Endothelial cell of umbilical vein (primary cell): Measurements from ENCODE around the gene TTC39A. TPM values are rescaled to one million over a fixed set of nuclear protein-coding genes. Genes with fewer than 3 reads are reported as not detected.

ENCODE experiments used
- BruUV-seq: library from RNA; stranded (reverse); fragments of 400-500 nt; replicated peaks from 2 replicates; lab custom pipeline; 2021; lab: Mats Ljungman, UMichigan
- CTCF ChIA-PET: fragments of 300-600, 350-600 bp; sonication (Branson Sonifier 250); formaldehyde crosslinking; loops from one replicate; lab custom pipeline; 2021; ENCODE audit warnings: antibody characterized with exemption, inconsistent platforms; lab: Charles Lee
- POLR2A ChIA-PET: fragments of 300-600, 350-600 bp; sonication (Branson Sonifier 250); formaldehyde crosslinking; loops from one replicate; lab custom pipeline; 2021; ENCODE audit warnings: antibody characterized with exemption, inconsistent platforms; lab: Charles Lee
- DNase-seq: peaks from one replicate; pipeline ENCODE4 v3.0.0-alpha.2; 2011; ENCODE audit warnings: low read depth, low spot score
- FAIRE-seq: peaks from 2 replicates; lab custom pipeline; 2011; peaks lifted over from hg19 to GRCh38; lab: Jason Lieb, UNC
- H2AFZ ChIP-seq: 2 replicates; pipeline ENCODE4 v1.6.0; 2012; ENCODE audit warnings: low read depth, low read length, control low read depth, inconsistent platforms
- H3K27ac ChIP-seq: 2 replicates; pipeline ENCODE4 v1.5.1; 2011; ENCODE audit warnings: low read depth, mild to moderate bottlenecking, control low read depth, low read length, moderate library complexity; ENCODE audit not compliant: insufficient read depth
- H3K27me3 ChIP-seq, 2 experiments: 2 replicates each; pipeline versions ENCODE4 v1.6.0 to v1.6.1; 2011; ENCODE audit warnings: low read length in 2 of 2, mixed read lengths in 1 of 2; ENCODE audit not compliant: control insufficient read depth in 2 of 2, insufficient read depth in 2 of 2
- H3K36me3 ChIP-seq, 2 experiments: 2 replicates in 1 of 2; 3 replicates in 1 of 2; pipeline ENCODE4 v1.5.1; 2011; ENCODE audit warnings: low read length in 2 of 2, mild to moderate bottlenecking in 1 of 2, moderate library complexity in 1 of 2; ENCODE audit not compliant: control insufficient read depth in 2 of 2, insufficient read depth in 2 of 2; ENCODE audit errors: extremely low read depth in 1 of 2
- H3K4me1 ChIP-seq: 3 replicates; pipeline ENCODE4 v1.5.1; 2011; ENCODE audit warnings: mild to moderate bottlenecking, low read length; ENCODE audit not compliant: control insufficient read depth, insufficient read depth; ENCODE audit errors: extremely low read depth
- H3K4me2 ChIP-seq: 2 replicates; pipeline ENCODE4 v1.6.1; 2011; ENCODE audit warnings: low read length, control low read depth, mixed read lengths; ENCODE audit not compliant: insufficient read depth
- H3K4me3 ChIP-seq, 3 experiments: fragments of 200-600 bp in 1 of 3; sonication (generic), shearing (Covaris generic) in 1 of 3; replicated peaks in 1 of 3; 2 replicates each; pipeline ENCODE4 v1.5.1; 2011 to 2016; ENCODE audit warnings: control low read depth in 3 of 3, low read length in 3 of 3, mild to moderate bottlenecking in 2 of 3, inconsistent platforms in 1 of 3, low read depth in 1 of 3, moderate library complexity in 1 of 3; ENCODE audit not compliant: insufficient read depth in 1 of 3
- H3K79me2 ChIP-seq: 2 replicates; pipeline ENCODE4 v1.6.0; 2012; ENCODE audit warnings: low read length, inconsistent platforms; ENCODE audit not compliant: control insufficient read depth, insufficient read depth
- H3K9ac ChIP-seq: replicated peaks from 2 replicates; pipeline ENCODE3; 2011; ENCODE audit warnings: low read length, control low read depth; ENCODE audit not compliant: insufficient read depth; ENCODE audit errors: extremely low read depth
- H3K9me1 ChIP-seq: replicated peaks from 3 replicates; pipeline ENCODE4 v1.6.0; 2011; ENCODE audit warnings: mild to moderate bottlenecking, low read length; ENCODE audit not compliant: control insufficient read depth, insufficient read depth; ENCODE audit errors: extremely low read depth
- H3K9me3 ChIP-seq: replicated peaks from 2 replicates; pipeline ENCODE4 v1.5.1; 2012; ENCODE audit warnings: low read length, inconsistent platforms; ENCODE audit not compliant: control insufficient read depth, insufficient read depth
- H4K20me1 ChIP-seq: replicated peaks from 2 replicates; pipeline ENCODE3; 2011; ENCODE audit warnings: mild to moderate bottlenecking, low read length; ENCODE audit not compliant: control insufficient read depth, insufficient read depth; ENCODE audit errors: extremely low read depth
- CTCF ChIP-seq, 2 donors: IDR thresholded peaks; 1 replicate in 1 of 2; 2 replicates in 1 of 2; pipeline ENCODE4 v1.5.1; 2011; ENCODE audit warnings: low read length in 2 of 2, mild to moderate bottlenecking in 2 of 2, moderate library complexity in 2 of 2, control low read depth in 1 of 2, inconsistent platforms in 1 of 2, low read depth in 1 of 2; ENCODE audit not compliant: insufficient read depth in 1 of 2; ENCODE audit errors: extremely low read depth in 1 of 2
- EZH2 ChIP-seq: IDR thresholded peaks from 2 replicates; pipeline ENCODE4 v1.6.1; 2012; ENCODE audit warnings: borderline replicate concordance, low read depth, mild to moderate bottlenecking, moderate library complexity, low read length, inconsistent platforms; ENCODE audit not compliant: severe bottlenecking
- FOS ChIP-seq: IDR thresholded peaks from 2 replicates; pipeline ENCODE4 v1.6.1; 2011; ENCODE audit warnings: mild to moderate bottlenecking, low read length, moderate library complexity, borderline replicate concordance; ENCODE audit not compliant: insufficient read depth
- GATA2 ChIP-seq: IDR thresholded peaks from 2 replicates; pipeline ENCODE4 v1.7.0; 2011; ENCODE audit warnings: low read depth, mild to moderate bottlenecking, moderate library complexity, mixed read lengths, low read length; ENCODE audit not compliant: insufficient read length, insufficient read depth
- JUN ChIP-seq: IDR thresholded peaks from 2 replicates; pipeline ENCODE4 v1.6.1; 2011; ENCODE audit warnings: borderline replicate concordance, low read depth; ENCODE audit not compliant: insufficient read length, insufficient read depth
- MAX ChIP-seq: IDR thresholded peaks from 2 replicates; pipeline ENCODE4 v1.6.1; 2011; ENCODE audit not compliant: insufficient read depth, insufficient read length
- MYC ChIP-seq: IDR thresholded peaks from one replicate; pipeline ENCODE4 v1.6.1; 2011; ENCODE audit warnings: mild to moderate bottlenecking, low read depth, low read length
- POLR2A ChIP-seq: IDR thresholded peaks from 2 replicates; pipeline ENCODE4 v1.6.1; 2012; ENCODE audit warnings: low read depth, mild to moderate bottlenecking, control low read depth, low read length
- POLR2AphosphoS5 ChIP-seq: IDR thresholded peaks from 2 replicates; pipeline ENCODE4 v1.6.1; 2012; ENCODE audit warnings: low read depth, mild to moderate bottlenecking, control low read depth, low read length, moderate library complexity; ENCODE audit not compliant: insufficient read depth
- dilution Hi-C: fragments of 300-500 bp; cut with MboI; formaldehyde crosslinking; loops from one replicate; pipeline ENCODE4 v1.15.0; 2019; ENCODE audit warnings: low sequenced_read_pairs; ENCODE audit not compliant: extremely low pct_ligation_motif_present
- intact Hi-C: fragments of 100-400 bp; cut with micrococcal nuclease; formaldehyde crosslinking; loops from one replicate; pipeline ENCODE4 v1.10.0; 2022
- polyA plus RNA-seq, 4 experiments: library from polyadenylated mRNA; depleted of rRNA in 3 of 4; stranded (reverse) in 3 of 4; unstranded in 1 of 4; fragments of >200 nt; gene quantifications; 2 replicates each; pipeline versions ENCODE4 v1.2.1 to v1.2.3, GENCODE V29; 2011 to 2012; ENCODE audit warnings: missing spikeins in 1 of 4
- total RNA-seq: library from RNA; stranded (reverse); gene quantifications from 2 replicates; pipeline ENCODE4 v1.2.3, GENCODE V29; 2021

Gene TTC39A
- total and polyA plus RNA-seq, 2 donors (not counting 3 experiments of a cell fraction or from before 2014, with no cell fraction given), result 1.1 to 1.7 TPM

DNA sequence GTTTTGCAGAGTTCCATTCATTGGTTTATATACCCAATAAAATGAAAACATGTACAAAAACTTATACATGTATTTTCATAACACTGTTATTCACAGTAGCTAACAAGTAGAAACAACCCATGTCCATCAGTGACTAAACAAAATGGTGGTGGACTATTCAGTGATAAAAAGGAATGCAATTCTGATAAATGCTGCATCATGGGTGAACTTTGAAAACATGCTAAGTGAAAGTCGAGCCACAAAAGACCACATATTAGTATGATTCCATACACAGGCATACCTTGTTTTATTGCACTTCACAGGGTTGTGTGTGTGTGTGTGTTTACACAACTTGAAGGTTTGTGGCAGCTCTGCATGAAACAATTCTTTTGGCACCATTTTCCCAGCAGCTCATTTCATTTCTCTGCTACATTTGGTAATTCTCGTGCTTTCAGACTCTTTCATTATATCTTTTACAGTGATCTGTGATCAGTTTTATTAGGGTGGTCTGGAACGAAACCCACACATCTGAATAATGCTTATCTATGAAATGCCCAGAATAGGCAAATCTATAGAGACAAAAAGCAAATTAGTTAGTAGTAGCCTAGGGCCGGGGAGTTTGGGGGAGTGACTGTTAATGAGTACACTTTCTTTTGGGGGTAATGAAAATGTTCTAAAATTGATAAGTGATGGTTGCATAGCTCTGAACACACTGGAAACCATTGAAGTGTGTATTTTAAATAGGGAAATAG, 67.0 kb downstream of the TTC39A start:
- Histone ChIP-seq H3K9me3 (no peaks in the 10 kb centered on the region), H3K79me2 (peaks cover 73% of the 10 kb centered on the region), H3K27ac (no peak overlapping the region), H2AFZ (no peak overlapping the region), H3K27me3 (no peaks in the 10 kb centered on the region), H3K9me1 (no peaks in the 10 kb centered on the region), H3K4me2 (no peak overlapping the region), H4K20me1 (peaks cover 14% of the 10 kb centered on the region), H3K9ac (no peak overlapping the region), H3K4me3 (no peak overlapping the region), H3K4me1 (peaks cover 47% of the 10 kb centered on the region), H3K36me3 (no peaks in the 10 kb centered on the region)
- ChIA-PET CTCF (no interaction called here), POLR2A (no interaction called here)
- intact Hi-C loops, result no loop called here
- dilution Hi-C loops, result no loop called here
- FAIRE-seq (no peak), DNase-seq (no peak)
- TF ChIP-seq FOS, result no peak
- TF ChIP-seq CTCF (IDR thresholded peaks at IDR 0.05; ENCODE audit: extremely low read depth in 1 of 2, insufficient read depth in 1 of 2, low read depth in 1 of 2, low read length in 2 of 2), result no peak
- TF ChIP-seq GATA2, result no peak
- TF ChIP-seq JUN, result no peak
- no peak for TF ChIP-seq EZH2
- TF ChIP-seq POLR2AphosphoS5, result no peak
- TF ChIP-seq POLR2A, result no peak
- no peak for TF ChIP-seq MYC
- TF ChIP-seq MAX, result no peak
- no TSS peak for BruUV-seq
